ENCODE results near the gene ITGA3.

The ITGA3 gene

DNA sequence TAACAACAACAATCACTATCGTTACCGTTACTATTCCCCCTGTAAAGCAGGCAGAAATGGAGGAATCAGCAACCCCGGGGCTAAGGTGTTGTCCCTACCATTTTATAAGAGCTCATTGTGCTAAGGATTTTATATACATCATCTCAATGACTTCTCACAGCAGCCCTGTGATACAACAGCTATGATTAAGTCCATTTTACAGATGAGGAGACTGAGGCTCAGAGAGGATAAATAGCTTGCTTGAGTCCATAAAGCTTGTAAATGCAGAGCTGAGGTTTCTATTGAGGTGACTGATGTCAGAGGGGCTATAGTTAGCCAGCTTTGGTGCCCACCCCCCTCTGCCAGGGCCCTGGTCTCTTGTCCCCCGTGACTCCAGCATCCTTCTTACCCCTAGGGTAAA is 22.5 kb downstream of the ITGA3 start:
- peaks cover 26% of the 10 kb centered on the region for H3K4me1 ChIP-seq (ENCODE audit: low read depth, poor library complexity, severe bottlenecking)
- H3K4me2 ChIP-seq = no peak overlapping the region
- no peaks in the 10 kb centered on the region for H3K79me2 ChIP-seq (ENCODE audit: insufficient read depth, low read depth)
- H3K36me3 ChIP-seq (ENCODE audit: insufficient read depth) = no peaks in the 10 kb centered on the region
- no peaks in the 10 kb centered on the region for H4K20me1 ChIP-seq (ENCODE audit: insufficient read depth)
- H3K27me3 ChIP-seq (ENCODE audit: insufficient read depth, low read depth) = no peaks in the 10 kb centered on the region
- no peak overlapping the region for H3K27ac ChIP-seq
- TF ChIP-seq, protein P1, sequence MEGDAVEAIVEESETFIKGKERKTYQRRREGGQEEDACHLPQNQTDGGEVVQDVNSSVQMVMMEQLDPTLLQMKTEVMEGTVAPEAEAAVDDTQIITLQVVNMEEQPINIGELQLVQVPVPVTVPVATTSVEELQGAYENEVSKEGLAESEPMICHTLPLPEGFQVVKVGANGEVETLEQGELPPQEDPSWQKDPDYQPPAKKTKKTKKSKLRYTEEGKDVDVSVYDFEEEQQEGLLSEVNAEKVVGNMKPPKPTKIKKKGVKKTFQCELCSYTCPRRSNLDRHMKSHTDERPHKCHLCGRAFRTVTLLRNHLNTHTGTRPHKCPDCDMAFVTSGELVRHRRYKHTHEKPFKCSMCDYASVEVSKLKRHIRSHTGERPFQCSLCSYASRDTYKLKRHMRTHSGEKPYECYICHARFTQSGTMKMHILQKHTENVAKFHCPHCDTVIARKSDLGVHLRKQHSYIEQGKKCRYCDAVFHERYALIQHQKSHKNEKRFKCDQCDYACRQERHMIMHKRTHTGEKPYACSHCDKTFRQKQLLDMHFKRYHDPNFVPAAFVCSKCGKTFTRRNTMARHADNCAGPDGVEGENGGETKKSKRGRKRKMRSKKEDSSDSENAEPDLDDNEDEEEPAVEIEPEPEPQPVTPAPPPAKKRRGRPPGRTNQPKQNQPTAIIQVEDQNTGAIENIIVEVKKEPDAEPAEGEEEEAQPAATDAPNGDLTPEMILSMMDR (conservative IDR thresholded peaks at IDR 0.05; ENCODE audit: low read depth, low read length) = no peak
- no peak overlapping the region for H2AFZ ChIP-seq (ENCODE audit: low read depth)
- no peak overlapping the region for H3K4me3 ChIP-seq (IDR thresholded peaks at IDR 0.05; ENCODE audit: insufficient read depth, low read depth, low read length)
- H3K9ac ChIP-seq = no peak overlapping the region

- H3K27me3 ChIP-seq (ENCODE audit: insufficient read depth, low read depth) = no peaks in the 10 kb centered on the region
- no peak overlapping the region; the same call in 1 of the 2 replicates for H3K4me2 ChIP-seq
- no peak overlapping the region for H3K9ac ChIP-seq
- no peak overlapping the region for H3K27ac ChIP-seq
- H2AFZ ChIP-seq (ENCODE audit: low read depth) = no peak overlapping the region
- H4K20me1 ChIP-seq (ENCODE audit: insufficient read depth) = no peaks in the 10 kb centered on the region
- H3K79me2 ChIP-seq (ENCODE audit: insufficient read depth, low read depth) = no peaks in the 10 kb centered on the region
- TF ChIP-seq, protein P1 (conservative IDR thresholded peaks at IDR 0.05; ENCODE audit: low read depth, low read length) = 0 out of 2 replicates have a peak, but pooled peaks have one; percentile 14
- no peak overlapping the region for H3K4me3 ChIP-seq (IDR thresholded peaks at IDR 0.05; ENCODE audit: insufficient read depth, low read depth, low read length)
- no peaks in the 10 kb centered on the region for H3K36me3 ChIP-seq (ENCODE audit: insufficient read depth)
- H3K4me1 ChIP-seq (ENCODE audit: low read depth, poor library complexity, severe bottlenecking) = peaks cover 26% of the 10 kb centered on the region
These were observed 23.6 kb downstream of the ITGA3 start for GRCh38 chr17:50079334-50080095.

DNA sequence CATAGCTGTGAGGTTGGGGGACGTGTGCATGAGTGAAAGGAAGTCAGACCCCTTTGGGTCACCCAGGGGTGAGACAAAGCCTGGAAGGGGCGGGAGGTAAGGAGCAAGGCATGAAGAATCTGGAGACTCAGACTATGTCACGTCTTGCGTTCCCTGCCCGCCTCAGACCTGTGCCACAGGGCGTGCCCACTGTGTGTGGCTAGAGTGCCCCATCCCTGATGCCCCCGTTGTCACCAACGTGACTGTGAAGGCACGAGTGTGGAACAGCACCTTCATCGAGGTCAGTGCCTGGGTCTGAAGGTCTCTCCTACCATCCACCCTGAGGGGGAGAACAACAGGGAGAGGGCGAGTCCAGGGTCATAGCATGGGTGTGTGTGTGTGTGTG is 24.2 kb downstream of the ITGA3 start:
- Histone ChIP-seq H4K20me1 (ENCODE audit: insufficient read depth) (no peaks in the 10 kb centered on the region), H3K27me3 (ENCODE audit: insufficient read depth, low read depth) (no peaks in the 10 kb centered on the region), H3K79me2 (ENCODE audit: insufficient read depth, low read depth) (no peaks in the 10 kb centered on the region), H3K4me3 (IDR thresholded peaks at IDR 0.05; ENCODE audit: insufficient read depth, low read depth, low read length) (no peak overlapping the region), H3K9ac (no peak overlapping the region), H2AFZ (ENCODE audit: low read depth) (no peak overlapping the region), H3K4me1 (ENCODE audit: low read depth, poor library complexity, severe bottlenecking) (peaks cover 26% of the 10 kb centered on the region), H3K36me3 (ENCODE audit: insufficient read depth) (no peaks in the 10 kb centered on the region), H3K27ac (no peak overlapping the region), H3K4me2 (peak overlapping the region; percentile 67; the same call in 1 of the 2 replicates)
- TF ChIP-seq, protein P1 (conservative IDR thresholded peaks at IDR 0.05; ENCODE audit: low read depth, low read length) = no peak

GRCh38 chr17:50080827-50081226 is 24.9 kb downstream of the ITGA3 start:
- TF ChIP-seq, protein P1 (conservative IDR thresholded peaks at IDR 0.05; ENCODE audit: low read depth, low read length) = no peak
- Histone ChIP-seq H4K20me1 (ENCODE audit: insufficient read depth) (no peaks in the 10 kb centered on the region), H2AFZ (ENCODE audit: low read depth) (peak overlapping the region; percentile 55; the same call in 1 of the 2 replicates), H3K4me1 (ENCODE audit: low read depth, poor library complexity, severe bottlenecking) (peaks cover 26% of the 10 kb centered on the region), H3K4me2 (peak overlapping the region; percentile 67), H3K4me3 (IDR thresholded peaks at IDR 0.05; ENCODE audit: insufficient read depth, low read depth, low read length) (no peak overlapping the region), H3K27me3 (ENCODE audit: insufficient read depth, low read depth) (no peaks in the 10 kb centered on the region), H3K9ac (no peak overlapping the region), H3K27ac (no peak overlapping the region; the same call in 1 of the 2 replicates), H3K36me3 (ENCODE audit: insufficient read depth) (no peaks in the 10 kb centered on the region), H3K79me2 (ENCODE audit: insufficient read depth, low read depth) (no peaks in the 10 kb centered on the region)
